HG03175 (cell line): Measurements from ENCODE around the gene P2RY2.
"Not testable (repeated sequence)": the region's sequence is repeated elsewhere in the genome, so short reads cannot be mapped to it uniquely, and the experiment has no call there.

Source experiments
- ATAC-seq: cut with Tn5 transposase; IDR thresholded peaks from one replicate; pipeline ENCODE4 v1.9.1; 2021; ENCODE audit warnings: mild to moderate bottlenecking, moderate library complexity; ENCODE audit not compliant: unreplicated experiment

Gene P2RY2

GRCh38 chr11:73187854-73188253 lies 30.2 kb upstream of the P2RY2 start:
- ATAC-seq = no peak

- no peak for ATAC-seq
Observed at GRCh38 chr11:73188301-73188700, 29.8 kb upstream of the P2RY2 start.

GRCh38 chr11:73189315-73189714 lies 28.8 kb upstream of the P2RY2 start:
- ATAC-seq = no peak

GRCh38 chr11:73189723-73190556 lies 28.1 kb upstream of the P2RY2 start:
- no peak for ATAC-seq

- no peak for ATAC-seq
Observed at GRCh38 chr11:73190557-73190885, 27.6 kb upstream of the P2RY2 start.

- ATAC-seq = no peak
Observed at GRCh38 chr11:73191151-73191550, 26.9 kb upstream of the P2RY2 start.

GRCh38 chr11:73192272-73192671 lies 25.8 kb upstream of the P2RY2 start:
- ATAC-seq = no peak

GRCh38 chr11:73193251-73194033 lies 24.6 kb upstream of the P2RY2 start:
- peak; percentile 74 for ATAC-seq

GRCh38 chr11:73194034-73194507 lies 24.0 kb upstream of the P2RY2 start:
- ATAC-seq = no peak

GRCh38 chr11:73194593-73194992 lies 23.5 kb upstream of the P2RY2 start:
- ATAC-seq = no peak

- ATAC-seq = no peak
Observed at GRCh38 chr11:73195191-73196007, 22.7 kb upstream of the P2RY2 start.

- no peak for ATAC-seq
Observed at GRCh38 chr11:73196576-73196975, 21.5 kb upstream of the P2RY2 start.

GRCh38 chr11:73197348-73197747 lies 20.7 kb upstream of the P2RY2 start:
- no peak for ATAC-seq

- not testable (repeated sequence) for ATAC-seq
Observed at GRCh38 chr11:73197787-73198186, 20.3 kb upstream of the P2RY2 start.

- no peak for ATAC-seq
Observed at GRCh38 chr11:73198677-73199076, 19.4 kb upstream of the P2RY2 start.

- ATAC-seq = no peak
Observed at GRCh38 chr11:73199446-73199845, 18.6 kb upstream of the P2RY2 start.

GRCh38 chr11:73200256-73200655 lies 17.8 kb upstream of the P2RY2 start:
- no peak for ATAC-seq

GRCh38 chr11:73201249-73201648 lies 16.8 kb upstream of the P2RY2 start:
- ATAC-seq = no peak

GRCh38 chr11:73201888-73202780 lies 15.9 kb upstream of the P2RY2 start:
- ATAC-seq = no peak

- ATAC-seq = no peak
Observed at GRCh38 chr11:73203322-73203721, 14.8 kb upstream of the P2RY2 start.
